ENCODE measurements around the gene ARHGAP19.

GRCh38 chr10:97211229-97211628 lies 81.2 kb downstream of the ARHGAP19 start:
- TF ChIP-seq CTCF (IDR thresholded peaks at IDR 0.05; ENCODE audit: low read length) (no peak), EZH2phosphoT487 (IDR thresholded peaks at IDR 0.05; ENCODE audit: low read length) (no peak), EZH2 (optimal IDR thresholded peaks at IDR 0.05; ENCODE audit: low read depth, low read length) (no peak)
